Kidney tubule cell (primary cell): ENCODE results near the gene TEX50.
"Not testable (repeated sequence)": the region's sequence is repeated elsewhere in the genome, so short reads cannot be mapped to it uniquely, and the experiment has no call there.

Source experiments
- DNase-seq: peaks from one replicate; pipeline ENCODE4 v3.0.0-alpha.2; 2018; ENCODE audit warnings: low spot score

TEX50 gene

DNA sequence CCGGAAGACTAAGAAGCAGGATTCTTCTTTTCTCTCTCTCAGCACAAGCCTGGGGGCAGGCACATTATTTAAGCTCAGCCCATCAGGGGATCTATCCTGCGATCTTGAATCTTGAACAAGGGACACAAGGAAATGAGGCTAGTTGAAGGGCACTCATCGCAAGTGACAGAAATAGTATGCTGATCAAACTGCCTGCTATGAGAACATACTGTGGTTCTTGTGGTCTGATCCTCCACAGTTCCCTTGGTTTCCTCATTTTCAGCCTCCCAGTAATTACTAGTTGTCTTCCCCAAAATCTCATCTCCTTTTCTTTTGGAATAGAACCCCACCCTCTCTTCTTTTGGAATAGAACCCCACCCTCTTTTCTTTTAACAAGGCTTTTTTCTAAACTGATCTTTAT is 28.0 kb downstream of the TEX50 start:
- DNase-seq: no peak

DNA sequence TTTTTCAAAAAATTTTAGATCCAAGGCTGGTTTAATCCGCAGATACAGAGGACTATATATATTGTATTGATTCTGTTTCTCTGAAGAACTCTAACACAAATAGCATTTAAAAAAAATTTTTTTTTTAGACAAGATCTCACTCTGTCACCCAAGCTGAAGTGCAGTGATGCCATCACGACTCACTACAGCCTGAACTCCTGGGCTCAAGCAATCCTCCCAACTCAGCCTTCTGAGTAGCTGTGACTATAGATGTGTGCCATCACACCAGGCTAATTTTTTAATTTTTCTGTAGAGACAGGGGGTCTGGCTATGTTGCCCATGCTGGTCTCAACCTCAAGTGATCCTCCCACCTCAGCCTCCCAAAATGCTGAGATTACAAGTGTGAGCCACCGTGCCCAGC is 31.5 kb downstream of the TEX50 start:
- peak; percentile 61 for DNase-seq

DNA sequence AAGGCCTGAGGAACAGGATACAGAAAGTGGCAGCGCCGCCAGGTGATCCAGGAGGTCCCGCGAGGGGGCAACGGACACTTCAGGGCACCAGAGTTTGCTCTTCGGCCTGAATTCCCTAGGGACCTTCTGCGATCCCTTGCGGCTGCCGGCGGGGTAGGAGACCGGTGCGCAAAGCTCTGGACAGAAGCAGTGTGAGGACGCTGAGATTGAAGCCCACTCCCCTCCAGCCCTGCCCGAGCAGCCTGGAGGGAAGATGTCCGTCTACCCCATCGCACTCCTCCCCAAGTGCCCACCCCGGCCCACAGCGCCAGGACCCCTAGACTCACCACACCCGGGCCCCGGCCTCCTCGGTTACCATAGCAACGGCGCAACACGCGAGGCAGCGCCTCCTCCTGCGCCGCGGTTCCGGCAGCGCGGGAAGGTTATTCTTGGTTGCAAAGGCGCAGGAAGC is 34.4 kb downstream of the TEX50 start, which contains the start of gene ANKRD45:
TSS of gene ANKRD45 (minus strand) at position 361 of the 451 bp plus-strand sequence. CDS start 10,433 bp downstream, outside the sequence.
- peak; percentile 57 for DNase-seq

DNA sequence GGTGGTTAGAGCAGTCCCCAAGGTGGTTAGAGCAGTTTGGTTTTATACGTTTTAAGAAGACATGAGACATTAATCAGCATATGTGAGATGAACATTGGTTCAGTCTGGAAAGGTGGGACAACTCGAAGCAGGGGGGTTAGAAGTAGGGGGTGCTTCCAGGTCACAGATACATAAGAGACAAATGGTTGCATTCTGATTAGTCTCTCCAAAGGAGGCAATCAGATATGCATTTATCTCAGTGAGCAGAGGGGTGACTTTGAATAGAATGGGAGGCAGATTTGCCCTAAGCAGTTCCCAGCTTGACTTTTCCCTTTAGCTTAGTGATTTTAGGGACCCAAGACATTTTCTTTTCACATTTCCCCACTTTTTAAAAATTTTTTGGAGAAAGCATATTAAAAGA is 39.4 kb downstream of the TEX50 start:
- not testable (repeated sequence) for DNase-seq

DNA sequence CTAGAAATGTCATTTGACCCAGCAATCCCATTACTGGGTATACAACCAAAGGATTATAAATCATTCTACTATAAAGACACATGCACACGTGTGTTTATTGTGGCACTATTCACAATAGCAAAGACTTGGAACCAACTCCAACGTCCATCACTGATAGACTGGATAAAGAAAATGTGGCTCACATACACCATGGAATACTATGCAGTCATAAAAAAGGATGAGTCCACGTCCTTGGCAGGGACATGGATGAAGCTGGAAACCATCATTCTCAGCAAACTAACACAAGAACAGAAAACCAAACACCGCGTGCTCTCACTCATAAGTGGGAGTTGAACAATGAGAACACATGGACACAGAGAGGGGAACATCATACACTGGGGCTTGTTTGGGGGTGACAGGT is 45.0 kb downstream of the TEX50 start:
- DNase-seq: not testable (repeated sequence)

DNA sequence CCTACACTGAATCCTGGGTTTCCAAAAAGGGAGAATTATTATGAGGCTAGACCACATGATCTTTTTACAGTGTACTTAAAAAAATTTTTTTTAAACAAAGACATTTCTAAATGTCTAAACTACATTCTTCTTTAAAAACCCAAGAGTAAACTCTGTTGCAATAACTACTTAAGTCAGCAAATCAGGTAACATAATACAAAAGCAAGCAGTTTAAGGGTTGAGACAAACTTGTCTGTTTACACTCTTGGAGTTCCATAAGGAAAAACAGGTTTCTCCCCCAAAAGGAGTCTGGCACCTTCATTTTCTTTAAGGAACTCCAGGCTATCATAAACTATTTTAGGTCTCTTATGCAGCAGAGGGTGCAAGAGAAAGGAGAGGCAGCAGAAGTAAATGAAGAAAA is 47.0 kb downstream of the TEX50 start:
- no peak for DNase-seq

DNA sequence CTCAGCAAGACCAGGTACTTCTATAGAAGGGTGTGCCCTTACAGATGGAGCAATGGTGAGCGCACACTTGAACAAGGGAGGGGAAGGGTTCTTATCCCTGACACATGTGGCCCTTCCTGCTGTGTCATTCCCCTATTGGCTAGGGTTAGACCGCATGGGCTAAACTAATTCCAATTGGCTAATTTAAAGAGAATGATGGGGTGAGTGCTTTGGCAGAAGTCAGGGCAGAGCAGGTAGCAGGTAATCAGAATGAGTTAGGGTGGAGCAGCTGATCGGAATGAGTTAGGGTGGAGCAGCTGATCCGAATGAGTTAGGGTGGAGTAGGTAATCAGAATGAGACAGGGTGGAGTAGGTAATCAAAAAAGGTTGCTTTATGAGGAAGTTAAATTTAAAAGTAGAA is 48.7 kb downstream of the TEX50 start:
- DNase-seq: not testable (repeated sequence)

DNA sequence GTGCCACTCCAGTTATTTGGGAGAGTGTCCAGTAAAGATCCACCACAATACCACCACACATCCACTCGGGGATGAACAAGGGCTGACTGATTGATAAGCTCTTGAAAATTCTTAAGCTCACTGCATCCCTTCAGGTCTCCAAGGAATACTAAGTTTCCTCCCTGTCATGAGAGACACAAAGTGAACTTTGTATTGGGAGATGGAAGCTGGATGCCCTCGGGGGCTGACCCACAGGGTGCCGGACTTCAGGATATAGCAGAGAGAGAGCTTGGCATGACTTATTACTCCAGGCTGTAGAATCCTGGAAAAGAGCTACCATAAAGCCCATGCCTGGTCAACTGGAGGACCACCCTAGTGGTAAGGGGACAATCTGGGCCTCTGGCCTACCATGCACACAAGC is 50.0 kb downstream of the TEX50 start:
- not testable (repeated sequence) for DNase-seq
